Activated naive CD4-positive, alpha-beta T cell treated with anti-CD3 and anti-CD28 coated beads, Interleukin-2, amount 50 U/mL, for 72 hours (primary cell): ENCODE results near the gene HES5. TPM values are rescaled to one million over a fixed set of nuclear protein-coding genes. Genes with fewer than 3 reads are reported as not detected.

Experiments
- ATAC-seq, 2 donors: fragments of 150-1000 bp; cut with Tn5 transposase; 2 replicates each; pipeline ENCODE4 v1.10.0; 2021; ENCODE audit warnings: mild to moderate bottlenecking in 2 of 2, moderate library complexity in 2 of 2
- DNase-seq, 2 donors: peaks; one replicate each; pipeline ENCODE4 v3.0.0; 2021 to 2022; ENCODE audit warnings: low spot score in 2 of 2
- H3K27ac Mint-ChIP-seq, 2 donors: one replicate each; pipeline ENCODE4 v1.8.0; 2022; ENCODE audit warnings: mild to moderate bottlenecking in 2 of 2, mixed read lengths in 2 of 2
- H3K36me3 Mint-ChIP-seq, 2 donors: one replicate each; pipeline ENCODE4 v1.8.0; 2022; ENCODE audit warnings: mixed read lengths in 2 of 2
- H3K9me3 Mint-ChIP-seq, 2 donors: one replicate each; pipeline ENCODE4 v1.8.0; 2022; ENCODE audit warnings: mixed read lengths in 2 of 2
- total RNA-seq, 2 donors: library from RNA; stranded (reverse); gene quantifications; one replicate each; pipeline ENCODE4 v1.2.3, GENCODE V29; 2022

The HES5 gene
- total RNA-seq, 2 donors from 2014 or later = 0.19 TPM; not detected in 1

GRCh38 chr1:2492091-2492490, 38.0 kb downstream of the HES5 start:
- Mint-ChIP-seq H3K9me3 (peaks cover 0 to 16% of the 10 kb centered on the region in 2 donors), H3K27ac (no peak overlapping the region), H3K36me3 (peaks cover 17 to 20% of the 10 kb centered on the region in 2 donors)
- ATAC-seq = no peak
- no peak for DNase-seq

- Mint-ChIP-seq H3K9me3 (peaks cover 0 to 16% of the 10 kb centered on the region in 2 donors), H3K27ac (no peak overlapping the region), H3K36me3 (peaks cover 17 to 20% of the 10 kb centered on the region in 2 donors)
- ATAC-seq (no peak), DNase-seq (no peak)
Measured at GRCh38 chr1:2489615-2490014, 40.4 kb downstream of the HES5 start.

GRCh38 chr1:2488688-2489087, 41.4 kb downstream of the HES5 start:
- ATAC-seq (no peak), DNase-seq (no peak)
- H3K9me3 Mint-ChIP-seq = peaks cover 0 to 16% of the 10 kb centered on the region in 2 donors
- peak overlapping the region in 1 of 2 donors; percentile 72 for H3K27ac Mint-ChIP-seq
- H3K36me3 Mint-ChIP-seq = peaks cover 17 to 20% of the 10 kb centered on the region in 2 donors

- no peak for ATAC-seq
- peaks cover 0 to 16% of the 10 kb centered on the region in 2 donors for H3K9me3 Mint-ChIP-seq
- no peak for DNase-seq
- H3K27ac Mint-ChIP-seq = no peak overlapping the region
- H3K36me3 Mint-ChIP-seq = peaks cover 17 to 20% of the 10 kb centered on the region in 2 donors
Measured at GRCh38 chr1:2486558-2486957, 43.5 kb downstream of the HES5 start.

- peaks cover 17 to 20% of the 10 kb centered on the region in 2 donors for H3K36me3 Mint-ChIP-seq
- peaks cover 0 to 16% of the 10 kb centered on the region in 2 donors for H3K9me3 Mint-ChIP-seq
- ATAC-seq (no peak), DNase-seq (no peak)
- no peak overlapping the region for H3K27ac Mint-ChIP-seq
Measured at GRCh38 chr1:2486041-2486440, 44.0 kb downstream of the HES5 start.

- DNase-seq = no peak
- no peak overlapping the region for H3K27ac Mint-ChIP-seq
- H3K9me3 Mint-ChIP-seq = peaks cover 0 to 14% of the 10 kb centered on the region in 2 donors
- peaks cover 15% of the 10 kb centered on the region in 2 donors for H3K36me3 Mint-ChIP-seq
- no peak for ATAC-seq
Measured at GRCh38 chr1:2483970-2484369, 46.1 kb downstream of the HES5 start.

GRCh38 chr1:2483026-2483425, 47.0 kb downstream of the HES5 start:
- H3K27ac Mint-ChIP-seq = no peak overlapping the region
- peaks cover 0 to 6% of the 10 kb centered on the region in 2 donors for H3K9me3 Mint-ChIP-seq
- DNase-seq (no peak), ATAC-seq (no peak)
- peaks cover 6% of the 10 kb centered on the region in 2 donors for H3K36me3 Mint-ChIP-seq

- no peak overlapping the region for H3K27ac Mint-ChIP-seq
- DNase-seq = no peak
- peaks cover 1 to 2% of the 10 kb centered on the region in 2 donors for H3K36me3 Mint-ChIP-seq
- peaks cover 0 to 1% of the 10 kb centered on the region in 2 donors for H3K9me3 Mint-ChIP-seq
- ATAC-seq = no peak
Measured at GRCh38 chr1:2482588-2482987, 47.5 kb downstream of the HES5 start.

- ATAC-seq (no peak), DNase-seq (no peak)
- Mint-ChIP-seq H3K36me3 (no peaks in the 10 kb centered on the region), H3K9me3 (no peaks in the 10 kb centered on the region), H3K27ac (no peak overlapping the region)
Measured at GRCh38 chr1:2481885-2482284, 48.2 kb downstream of the HES5 start.

- no peak for DNase-seq
- no peak for ATAC-seq
- Mint-ChIP-seq H3K36me3 (no peaks in the 10 kb centered on the region), H3K27ac (no peak overlapping the region), H3K9me3 (no peaks in the 10 kb centered on the region)
Measured at GRCh38 chr1:2480986-2481364, 49.1 kb downstream of the HES5 start.

GRCh38 chr1:2480236-2480985, 49.7 kb downstream of the HES5 start:
- H3K27ac Mint-ChIP-seq = no peak overlapping the region
- ATAC-seq (no peak), DNase-seq (no peak)
- no peaks in the 10 kb centered on the region for H3K9me3 Mint-ChIP-seq
- no peaks in the 10 kb centered on the region for H3K36me3 Mint-ChIP-seq

- DNase-seq (no peak), ATAC-seq (no peak)
- no peaks in the 10 kb centered on the region for H3K36me3 Mint-ChIP-seq
- no peak overlapping the region for H3K27ac Mint-ChIP-seq
- H3K9me3 Mint-ChIP-seq = no peaks in the 10 kb centered on the region
Measured at GRCh38 chr1:2479618-2480017, 50.4 kb downstream of the HES5 start.

- H3K36me3 Mint-ChIP-seq = no peaks in the 10 kb centered on the region
- H3K27ac Mint-ChIP-seq = no peak overlapping the region
- DNase-seq (no peak), ATAC-seq (no peak)
- H3K9me3 Mint-ChIP-seq = no peaks in the 10 kb centered on the region
Measured at GRCh38 chr1:2479186-2479585, 50.9 kb downstream of the HES5 start.

Other genes starting within 250 kb of the HES5 start
- 1 to 10 TPM; 2.0 to 5.7 TPM for gene MORN1, start 138.7 kb downstream of the HES5 start, total RNA-seq
- 100 to 1,000 TPM; 102 to 135 TPM for gene RER1, start 138.4 kb downstream of the HES5 start, total RNA-seq
- 10 to 100 TPM in 1 of 2 donors, 1 to 10 TPM in 1; 4.7 to 17.0 TPM for gene PEX10, start 117.7 kb downstream of the HES5 start, total RNA-seq
- gene PLCH2, start 54.0 kb downstream of the HES5 start, total RNA-seq = 1 to 10 TPM; 6.9 to 7.1 TPM
- 10 to 100 TPM; 45.7 to 79.7 TPM for gene PANK4, start 3.7 kb downstream of the HES5 start, total RNA-seq
- gene TNFRSF14, start 26.1 kb upstream of the HES5 start, total RNA-seq = 100 to 1,000 TPM; 124 to 183 TPM
- 10 to 100 TPM; 34.7 to 38.8 TPM for gene PRXL2B, start 56.5 kb upstream of the HES5 start, total RNA-seq
- gene MMEL1, start 102.8 kb upstream of the HES5 start, total RNA-seq = 1 to 10 TPM; 1.4 to 2.5 TPM